ENCODE results near the gene KCNK3.

The KCNK3 gene

DNA sequence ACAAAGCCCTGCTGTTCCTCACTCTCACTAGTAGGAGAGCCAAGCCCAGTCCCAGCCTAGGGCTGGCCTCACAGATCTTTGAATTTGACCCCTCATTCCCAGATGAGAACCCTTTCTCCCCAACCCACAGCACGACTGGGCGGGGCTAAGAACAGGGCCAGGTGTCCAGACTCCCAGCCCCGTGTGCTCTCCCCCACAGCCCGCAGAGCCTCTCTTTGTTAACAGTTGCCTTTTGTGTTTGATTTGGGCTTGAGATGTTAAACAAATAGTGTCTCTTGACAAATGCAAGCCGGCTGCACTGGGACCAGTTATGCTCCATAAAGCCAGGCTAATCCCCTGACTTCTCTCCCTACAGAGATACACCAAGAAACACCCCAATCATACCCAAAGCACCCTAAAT is 4.7 kb upstream of the KCNK3 start:
- DNase-seq (ENCODE audit: extremely low read depth in 1 of 2, low read depth in 1 of 2) = no peak

DNA sequence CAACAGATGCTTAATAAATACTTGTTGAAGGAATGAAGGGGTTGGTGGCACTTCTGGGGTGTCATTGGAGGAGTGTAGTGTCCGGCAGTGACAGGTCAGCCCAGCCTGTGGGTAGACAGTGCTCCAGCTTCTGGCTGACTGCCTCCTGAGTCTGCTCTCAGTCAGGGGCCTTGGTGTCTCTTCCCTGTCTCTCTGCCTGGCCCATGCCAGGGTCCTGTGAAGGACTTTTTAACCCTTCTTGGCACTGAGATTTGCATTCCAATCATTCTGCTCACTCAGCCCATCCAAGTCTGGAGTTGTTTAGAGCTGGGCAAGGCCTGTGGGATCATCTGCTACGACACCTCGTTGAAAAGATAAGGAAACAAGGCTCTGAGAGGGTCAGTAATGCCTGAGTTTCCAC is 1.4 kb upstream of the KCNK3 start:
- no peak for DNase-seq (ENCODE audit: extremely low read depth in 1 of 2, low read depth in 1 of 2)

DNA sequence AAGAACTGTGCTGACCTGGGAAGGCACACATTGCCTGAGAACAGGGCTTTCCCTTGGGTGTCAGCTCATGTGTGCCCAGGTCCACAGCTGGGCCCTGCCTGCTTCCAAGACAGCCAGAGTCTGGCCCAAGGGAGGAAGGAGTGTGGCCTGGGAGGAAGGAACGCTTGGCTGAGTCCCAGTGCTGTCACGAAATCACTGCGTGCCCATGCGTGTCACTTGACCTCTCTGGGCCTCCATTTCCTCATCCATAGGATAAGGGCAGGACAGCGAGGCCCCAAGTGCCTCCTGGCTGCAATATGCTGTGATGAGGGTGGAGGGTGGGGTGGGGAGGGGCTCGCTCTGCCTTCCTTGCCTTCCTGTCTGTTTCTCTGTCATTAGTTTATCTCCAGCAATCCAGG is 642 bp upstream of the KCNK3 start:
- DNase-seq (ENCODE audit: extremely low read depth in 1 of 2, low read depth in 1 of 2) = no peak

DNA sequence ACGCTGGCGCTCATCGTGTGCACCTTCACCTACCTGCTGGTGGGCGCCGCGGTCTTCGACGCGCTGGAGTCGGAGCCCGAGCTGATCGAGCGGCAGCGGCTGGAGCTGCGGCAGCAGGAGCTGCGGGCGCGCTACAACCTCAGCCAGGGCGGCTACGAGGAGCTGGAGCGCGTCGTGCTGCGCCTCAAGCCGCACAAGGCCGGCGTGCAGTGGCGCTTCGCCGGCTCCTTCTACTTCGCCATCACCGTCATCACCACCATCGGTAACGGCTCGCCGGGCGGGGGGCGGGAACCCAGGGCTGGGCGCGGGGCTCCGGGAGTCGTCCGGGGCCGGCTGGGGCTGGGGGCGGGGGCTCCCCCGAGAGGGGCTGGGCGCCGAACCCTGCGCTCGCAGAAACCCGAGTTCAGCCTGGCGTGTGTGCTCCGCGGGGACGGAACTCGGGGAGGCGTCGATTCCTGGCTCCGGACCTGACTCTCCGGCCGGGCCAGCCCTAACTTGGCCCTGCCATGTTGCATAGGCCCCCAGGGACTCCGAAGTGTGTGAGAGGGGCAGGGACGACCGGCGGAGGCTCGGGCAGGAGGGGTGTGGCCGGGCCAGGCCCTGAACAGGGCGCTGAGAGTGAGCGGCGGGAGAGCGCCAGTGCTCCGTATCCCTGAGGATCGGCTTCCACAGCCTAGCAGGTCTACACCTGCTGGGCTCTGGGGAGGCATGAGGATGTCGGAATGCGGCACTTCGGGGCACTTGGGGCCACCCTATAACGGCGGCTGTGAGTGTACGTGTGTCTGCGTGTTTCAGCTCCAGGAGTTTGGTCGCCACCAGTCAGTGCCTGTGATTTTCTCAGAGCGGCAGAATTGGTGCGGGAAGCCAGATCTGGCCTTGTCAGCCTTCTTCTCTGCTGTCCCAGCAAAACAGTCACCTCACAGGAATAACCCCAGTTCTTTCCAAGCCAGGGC is 651 bp downstream of the KCNK3 start:
- no peak for DNase-seq (ENCODE audit: extremely low read depth in 1 of 2, low read depth in 1 of 2)

DNA sequence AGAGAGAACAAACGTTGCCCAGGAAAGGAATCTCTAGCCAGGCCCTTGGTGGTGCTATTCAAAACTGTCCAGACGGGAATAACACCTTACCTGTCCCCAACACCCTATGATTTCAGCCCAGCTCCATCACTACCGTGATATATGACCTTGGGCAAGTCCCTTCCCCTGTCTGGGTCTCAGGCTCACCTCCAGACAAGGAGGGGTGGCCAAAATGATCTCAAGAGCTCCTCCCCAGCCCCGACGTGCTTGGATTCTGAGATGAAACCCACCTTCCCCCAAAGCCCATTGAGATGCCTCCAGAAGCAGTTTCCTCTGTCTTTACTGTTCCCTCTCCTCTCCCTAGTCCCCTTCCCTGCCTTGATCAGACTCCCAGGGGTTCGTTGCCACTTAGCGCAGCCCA is 1.5 kb downstream of the KCNK3 start:
- no peak for DNase-seq (ENCODE audit: extremely low read depth in 1 of 2, low read depth in 1 of 2)

DNA sequence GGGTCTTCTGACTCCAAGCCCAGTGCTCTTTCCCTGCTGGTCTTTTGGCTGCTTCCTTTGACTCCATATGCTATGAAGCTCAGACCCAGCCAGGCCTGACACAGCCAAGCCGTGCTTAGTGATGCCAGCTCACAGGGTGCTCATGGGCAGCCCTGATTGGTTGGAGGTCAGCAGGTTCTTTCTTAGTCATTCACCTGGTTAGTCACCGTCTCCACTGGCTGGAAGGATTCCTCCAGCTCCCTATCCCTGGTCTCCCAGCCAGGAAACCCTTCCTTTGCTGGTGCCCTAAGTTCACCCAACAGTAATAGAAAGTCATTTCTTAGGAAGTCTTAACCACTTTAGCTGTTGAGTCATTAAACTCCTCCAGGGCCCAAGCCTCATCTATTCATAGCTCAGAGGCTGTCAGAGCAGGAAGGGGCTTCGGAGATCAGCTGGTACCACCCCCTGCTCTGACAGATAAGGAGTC is 3.9 kb downstream of the KCNK3 start:
- DNase-seq (ENCODE audit: extremely low read depth in 1 of 2, low read depth in 1 of 2) = no peak

DNA sequence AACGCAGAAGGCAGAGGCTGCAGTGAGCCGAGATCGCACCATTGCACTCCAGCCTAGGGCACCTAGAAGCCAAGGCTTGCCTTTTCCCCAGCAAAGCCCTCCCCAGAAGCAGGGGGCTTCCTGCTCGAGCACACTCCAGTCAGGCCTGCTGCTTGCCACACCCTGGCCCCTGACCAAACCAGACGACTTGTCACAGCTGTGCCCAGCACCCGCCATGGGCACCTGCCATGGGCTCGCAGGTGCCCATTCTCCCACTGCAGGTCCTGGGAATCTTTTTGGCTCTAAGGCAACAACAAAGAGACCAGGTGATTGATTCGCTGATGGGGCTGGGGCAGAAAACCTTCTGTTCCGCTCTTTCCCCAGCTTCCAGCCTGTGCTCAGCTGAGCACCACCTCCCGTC is 4.9 kb downstream of the KCNK3 start:
- no peak for DNase-seq (ENCODE audit: extremely low read depth in 1 of 2, low read depth in 1 of 2)

DNA sequence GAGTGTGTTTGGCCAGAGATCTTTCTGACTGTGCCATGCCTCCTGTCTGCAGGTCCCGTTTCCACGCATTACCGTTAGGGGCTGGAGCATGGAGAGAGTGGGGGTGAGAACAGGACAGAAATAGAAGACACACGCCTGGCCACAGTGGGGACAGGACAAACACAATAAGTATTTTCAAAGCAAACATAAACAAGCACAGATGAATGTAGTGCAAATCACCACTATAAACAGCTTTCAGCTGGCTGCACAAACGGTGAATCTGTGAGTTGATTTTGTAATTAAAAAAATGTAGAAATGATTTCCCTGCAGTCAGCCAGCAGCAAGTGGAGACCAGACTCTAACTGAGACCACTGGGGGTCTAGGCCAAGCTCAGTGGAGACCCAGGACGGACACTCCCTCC is 6.8 kb downstream of the KCNK3 start:
- no peak for DNase-seq (ENCODE audit: extremely low read depth in 1 of 2, low read depth in 1 of 2)

DNA sequence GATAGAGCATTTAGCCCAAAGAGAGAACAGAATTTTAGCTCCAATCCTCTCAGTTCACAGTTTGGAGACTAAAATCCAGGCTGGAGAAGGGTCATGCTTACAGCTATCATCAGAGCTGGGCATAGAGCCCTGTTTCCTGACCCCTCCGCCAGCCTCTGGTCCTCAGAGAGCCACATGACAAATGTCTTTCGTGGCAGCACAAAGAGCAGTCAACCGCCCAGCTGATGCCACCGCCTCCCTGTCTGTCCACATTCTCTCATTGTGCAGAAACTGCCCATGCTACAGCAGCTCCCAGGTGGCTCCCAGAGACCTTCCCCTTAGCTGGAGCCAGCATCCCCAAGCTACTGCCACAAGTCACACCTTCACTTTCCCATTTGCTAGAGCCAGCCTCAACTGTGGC is 7.6 kb downstream of the KCNK3 start:
- DNase-seq (ENCODE audit: extremely low read depth in 1 of 2, low read depth in 1 of 2) = no peak

DNA sequence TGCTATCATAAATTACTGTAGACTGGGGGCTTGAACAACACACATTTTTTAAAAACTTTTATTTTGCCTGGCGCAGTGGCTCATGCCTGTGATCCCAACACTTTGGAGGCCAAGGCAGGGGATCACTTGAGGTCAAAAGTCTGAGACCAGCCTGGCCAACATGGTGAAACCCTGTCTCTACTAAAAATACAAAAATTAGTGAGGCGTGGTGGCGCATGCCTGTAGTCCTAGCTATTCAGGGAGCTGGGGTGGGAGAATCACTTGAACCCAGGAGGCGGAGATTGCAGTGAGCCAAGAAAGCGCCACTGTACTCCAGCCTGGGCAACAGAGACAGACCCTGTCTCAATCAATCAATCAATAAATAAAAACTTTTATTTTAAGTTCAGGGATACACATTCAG is 9.1 kb downstream of the KCNK3 start:
- DNase-seq (ENCODE audit: extremely low read depth in 1 of 2, low read depth in 1 of 2) = no peak

DNA sequence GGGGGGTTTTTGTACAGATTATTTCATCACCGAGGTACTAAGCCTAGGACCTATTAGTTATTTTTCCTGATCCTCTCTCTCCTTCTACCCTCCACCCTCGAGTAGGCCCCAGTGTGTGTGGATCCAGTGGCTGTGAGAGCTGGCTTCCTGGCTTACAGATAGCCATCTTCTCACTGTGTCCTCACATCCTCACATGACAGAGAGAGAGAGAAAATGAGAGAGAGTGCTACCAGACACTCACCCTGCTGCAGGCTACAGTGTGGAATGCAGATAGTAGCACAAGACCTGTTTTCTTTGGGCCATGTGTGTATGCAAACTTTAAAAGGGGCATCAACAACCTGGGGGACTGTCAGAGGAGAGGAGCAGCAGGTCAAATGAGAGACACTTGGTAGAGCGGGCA is 9.5 kb downstream of the KCNK3 start:
- no peak for DNase-seq (ENCODE audit: extremely low read depth in 1 of 2, low read depth in 1 of 2)

DNA sequence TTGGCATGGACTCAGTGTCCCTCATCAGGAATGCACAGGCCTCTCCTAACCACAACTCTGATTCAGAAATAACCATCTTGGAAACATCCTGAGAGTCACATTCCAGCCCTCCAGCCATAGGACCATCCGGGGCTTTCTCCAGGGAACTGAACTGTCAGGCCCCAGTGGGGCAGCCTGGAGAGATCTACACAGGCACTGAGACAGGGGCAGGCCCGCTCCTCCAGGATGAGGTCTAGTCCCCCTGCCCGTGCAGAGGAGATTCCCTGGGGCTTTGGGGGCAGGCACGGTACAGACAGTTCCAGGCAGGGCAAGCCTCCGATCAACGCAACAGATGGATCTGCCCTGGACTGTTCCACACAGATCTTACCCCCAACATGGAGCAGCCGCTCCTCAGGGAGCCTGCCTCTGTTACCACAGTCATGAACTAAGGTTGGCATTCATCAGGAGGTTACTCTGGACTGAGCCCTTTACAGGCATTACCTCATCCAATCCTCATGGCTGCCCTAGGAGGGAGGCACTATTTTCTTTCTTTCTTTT is 12.0 kb downstream of the KCNK3 start:
- no peak for DNase-seq (ENCODE audit: extremely low read depth in 1 of 2, low read depth in 1 of 2)

DNA sequence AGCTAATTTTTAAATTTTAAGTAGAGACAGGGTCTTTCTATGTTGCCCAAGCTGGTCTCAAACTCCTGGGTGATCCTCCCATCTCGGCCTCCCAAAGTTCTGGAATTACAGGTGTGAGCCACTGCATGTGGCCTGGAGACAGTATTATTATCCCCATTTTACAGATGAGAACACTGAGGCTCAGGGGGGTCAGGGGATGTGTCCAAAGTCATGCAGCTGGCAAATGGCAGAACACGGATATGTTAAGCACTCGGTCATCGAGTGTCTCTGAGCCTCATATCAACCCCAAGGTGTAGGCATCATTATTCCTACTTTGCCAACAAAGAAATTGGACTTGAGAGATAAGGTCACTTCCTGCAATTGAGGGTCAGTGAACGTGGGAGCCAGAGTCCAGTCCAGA is 12.6 kb downstream of the KCNK3 start:
- DNase-seq (ENCODE audit: extremely low read depth in 1 of 2, low read depth in 1 of 2) = no peak

DNA sequence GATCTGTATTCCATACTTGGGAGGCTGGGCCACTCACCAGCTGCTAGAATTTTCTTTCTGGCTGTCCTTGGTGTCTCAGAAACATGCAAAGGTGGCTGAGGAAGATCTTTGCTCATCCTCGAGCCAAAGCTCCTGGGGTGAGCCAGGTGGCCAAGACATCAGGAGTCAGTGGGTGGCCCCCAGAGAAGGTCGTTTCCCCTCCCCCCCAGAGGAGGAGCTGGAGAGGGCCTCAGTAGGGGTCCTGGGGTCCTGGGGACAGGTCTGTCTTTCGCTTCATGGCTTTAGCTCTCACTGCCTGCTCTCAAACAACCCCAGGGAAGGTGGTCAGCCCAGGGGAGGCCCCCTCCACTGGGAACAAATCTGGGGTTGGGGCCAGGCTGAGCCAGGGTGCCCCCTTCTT is 13.6 kb downstream of the KCNK3 start:
- DNase-seq (ENCODE audit: extremely low read depth in 1 of 2, low read depth in 1 of 2) = no peak

DNA sequence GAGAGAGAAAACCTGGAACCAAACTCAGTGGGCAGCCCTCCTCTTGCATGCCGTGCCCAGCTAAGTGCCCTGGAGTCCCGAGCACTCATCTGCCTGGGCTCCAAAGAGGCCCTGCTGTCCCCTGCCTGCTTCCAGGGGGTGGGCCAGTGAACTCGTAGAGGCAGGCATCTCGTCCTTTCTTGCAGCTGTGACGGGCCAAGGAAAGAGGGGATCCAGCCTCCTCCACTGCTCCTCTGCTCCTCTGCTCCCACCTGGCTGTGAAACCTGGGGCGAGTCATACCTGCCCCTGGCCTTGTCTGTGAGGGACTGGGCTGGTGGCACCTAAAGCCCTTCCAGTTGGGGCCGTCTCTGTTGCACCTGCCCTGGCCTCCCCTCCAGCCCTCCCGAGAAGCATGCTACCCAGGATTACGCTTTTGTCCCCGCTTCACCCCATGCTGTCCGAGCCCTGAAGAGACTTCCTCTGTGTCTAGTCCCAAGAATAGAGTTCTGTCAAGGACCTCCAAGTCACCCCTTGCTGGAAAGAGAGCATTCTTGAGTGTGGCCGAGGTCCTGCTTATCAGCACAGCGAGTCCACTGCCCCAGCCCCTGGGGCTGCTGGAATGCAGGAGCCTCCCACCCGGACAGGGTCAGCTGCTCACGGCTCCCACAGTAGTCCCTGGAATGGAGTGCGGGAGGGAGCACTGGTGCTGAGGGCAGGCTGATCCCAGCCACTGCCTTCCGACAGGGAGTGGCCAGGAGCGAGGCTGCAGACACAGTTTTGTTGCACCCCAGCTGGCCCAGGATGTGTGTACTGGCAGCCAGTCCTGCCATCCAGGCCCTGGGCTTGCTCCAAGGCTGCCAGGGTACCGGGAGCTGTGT is 14.3 kb downstream of the KCNK3 start:
- no peak for DNase-seq (ENCODE audit: extremely low read depth in 1 of 2, low read depth in 1 of 2)

DNA sequence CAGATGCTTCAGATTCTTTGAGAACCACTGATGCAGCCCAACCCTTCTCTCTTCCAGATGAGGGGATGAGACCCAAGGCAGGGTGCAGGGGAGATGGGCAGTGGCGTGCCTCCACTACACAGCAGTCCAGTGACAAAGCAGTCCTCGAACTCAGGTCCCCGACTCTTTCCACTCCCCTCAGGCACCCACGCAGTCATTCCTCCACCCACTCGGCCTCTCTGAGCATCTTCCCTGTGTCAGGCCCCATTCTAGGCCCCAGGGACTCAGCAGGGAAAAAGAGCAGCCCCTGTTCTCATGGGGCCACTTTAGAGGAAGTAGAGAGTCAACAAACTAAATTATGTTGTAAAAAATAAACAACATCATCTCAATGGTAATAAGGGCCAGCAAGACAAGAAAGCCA is 15.2 kb downstream of the KCNK3 start:
- DNase-seq (ENCODE audit: extremely low read depth in 1 of 2, low read depth in 1 of 2) = no peak

DNA sequence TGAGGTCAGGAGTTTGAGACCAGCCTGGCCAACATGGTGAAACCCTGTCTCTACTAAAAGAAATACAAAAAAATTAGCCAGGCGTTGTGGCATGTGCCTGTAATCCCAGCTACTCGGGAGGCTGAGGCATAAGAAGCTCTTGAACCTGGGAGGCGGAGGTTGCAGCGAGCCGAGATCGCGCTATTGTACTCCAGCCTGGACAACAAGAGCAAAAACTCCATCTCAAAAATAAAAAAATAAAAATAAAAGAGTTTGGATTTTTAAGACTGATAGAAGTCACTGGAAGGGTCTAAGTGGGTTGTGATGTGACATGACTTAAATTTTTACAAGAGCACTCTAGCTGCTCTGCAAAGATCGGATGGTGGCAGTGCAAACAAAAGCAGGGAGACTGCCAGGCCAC is 15.9 kb downstream of the KCNK3 start:
- DNase-seq (ENCODE audit: extremely low read depth in 1 of 2, low read depth in 1 of 2) = no peak

DNA sequence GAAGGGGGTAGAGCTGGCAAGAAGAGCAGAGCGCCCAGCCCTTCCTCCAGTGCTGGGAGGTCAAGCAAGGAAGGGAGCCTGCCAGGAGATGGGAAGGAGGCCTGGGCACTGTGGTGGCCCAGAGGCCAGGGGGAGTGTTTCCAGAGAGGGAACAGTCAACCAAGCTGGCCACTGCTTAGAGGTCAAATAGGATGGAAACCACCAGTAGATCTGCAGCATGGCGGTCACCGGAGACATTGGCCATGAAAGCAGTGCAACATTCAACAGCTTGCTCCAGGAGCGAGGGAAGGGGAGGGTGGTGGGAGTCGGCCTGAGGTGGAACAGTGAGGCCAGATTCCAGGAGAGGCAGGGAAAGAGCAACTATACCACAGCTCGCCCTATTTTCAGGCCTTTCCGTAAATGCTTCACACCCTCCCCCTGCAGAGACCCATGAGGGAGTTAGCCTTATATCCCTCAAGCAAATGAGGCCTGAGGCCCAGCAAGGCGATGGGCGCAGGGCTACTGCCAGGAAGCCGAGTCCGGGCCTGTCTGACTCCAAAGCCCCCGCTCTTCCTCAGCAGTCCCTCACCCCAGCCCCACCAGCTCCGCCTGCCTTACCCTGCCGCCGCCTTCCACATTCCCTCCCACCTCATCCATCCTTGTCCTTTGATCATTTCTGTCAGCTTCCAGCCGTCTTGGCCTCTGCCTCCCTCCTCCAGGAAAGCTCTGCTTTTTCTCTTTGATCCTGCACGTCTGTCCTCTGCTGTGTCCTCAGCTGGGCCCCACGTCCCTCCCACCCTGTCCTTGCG is 17.0 kb downstream of the KCNK3 start:
- no peak for DNase-seq (ENCODE audit: extremely low read depth in 1 of 2, low read depth in 1 of 2)

DNA sequence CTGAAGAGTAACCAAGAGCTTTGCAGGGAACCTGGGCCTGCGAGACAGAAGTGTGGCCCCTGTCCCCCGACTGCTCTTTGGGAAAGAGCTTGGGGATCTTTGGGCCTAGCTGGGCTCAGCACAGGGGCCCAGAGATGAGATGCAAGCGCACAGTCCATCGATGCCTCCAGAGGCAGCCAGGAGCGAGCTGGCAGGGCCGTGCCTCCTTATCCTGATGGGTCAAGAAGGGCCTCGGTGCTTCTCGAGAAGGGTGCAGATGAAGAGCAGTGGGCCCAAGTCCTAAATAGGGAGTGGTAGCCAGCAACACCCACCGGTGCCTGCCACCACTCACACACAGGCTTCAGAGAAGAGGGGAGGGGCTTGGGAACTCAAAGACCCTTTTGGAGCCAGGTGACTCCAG is 17.6 kb downstream of the KCNK3 start:
- no peak for DNase-seq (ENCODE audit: extremely low read depth in 1 of 2, low read depth in 1 of 2)

DNA sequence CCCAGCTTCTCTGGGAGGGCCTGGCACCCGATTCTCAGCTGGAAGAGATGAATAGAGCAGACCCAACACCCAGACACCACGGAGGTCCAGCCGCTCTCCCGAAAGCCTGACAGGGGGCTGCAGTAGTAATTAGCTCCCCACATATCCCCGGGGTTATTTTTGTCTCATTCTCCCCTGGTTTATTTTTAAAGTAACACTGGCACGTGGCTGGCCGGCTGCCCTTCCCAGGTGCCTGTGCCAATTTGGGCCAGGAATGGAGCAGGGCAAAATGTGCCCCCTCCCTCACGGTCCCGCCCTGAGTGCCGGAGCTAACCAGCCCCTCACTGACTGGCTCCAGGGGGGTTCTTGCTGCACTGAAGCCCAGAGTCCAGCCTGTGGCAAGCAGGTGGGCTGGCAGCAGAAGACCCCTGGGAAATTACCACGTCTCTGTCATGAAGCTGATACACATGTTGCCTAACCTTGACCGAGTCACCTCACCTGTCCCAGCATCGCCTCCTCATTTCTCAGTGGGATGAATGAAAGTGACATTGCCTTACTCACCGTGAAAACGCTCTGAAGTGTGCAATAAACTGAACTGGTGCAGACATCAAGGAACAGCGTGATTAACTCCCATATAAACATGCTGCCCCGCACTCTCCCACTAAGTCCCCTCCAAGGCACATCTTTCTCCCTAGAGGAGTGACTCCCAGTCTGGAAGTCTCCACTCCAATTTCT is 18.4 kb downstream of the KCNK3 start:
- DNase-seq (ENCODE audit: extremely low read depth in 1 of 2, low read depth in 1 of 2) = no peak
